NB4 (cell line): ENCODE results near the gene ZNF202.

Source experiments
- MAX ChIP-seq: IDR thresholded peaks from 2 replicates; pipeline ENCODE4 v1.6.1; 2011; ENCODE audit warnings: low read depth, low read length
- MYC ChIP-seq: IDR thresholded peaks from 2 replicates; pipeline ENCODE4 v1.6.1; 2011; ENCODE audit warnings: low read depth, low read length
- POLR2A ChIP-seq: IDR thresholded peaks from 2 replicates; pipeline ENCODE4 v1.6.1; 2011; ENCODE audit warnings: mild to moderate bottlenecking; ENCODE audit not compliant: insufficient read length; ENCODE audit errors: extremely low read depth
- TF ChIP-seq, protein P1 (sequence below): IDR thresholded peaks from one replicate; pipeline ENCODE4 v1.5.1; 2012; ENCODE audit warnings: low read depth, low read length

GRCh38 chr11:123783536-123783935, 42.1 kb upstream of the ZNF202 start:
- TF ChIP-seq, protein P1, sequence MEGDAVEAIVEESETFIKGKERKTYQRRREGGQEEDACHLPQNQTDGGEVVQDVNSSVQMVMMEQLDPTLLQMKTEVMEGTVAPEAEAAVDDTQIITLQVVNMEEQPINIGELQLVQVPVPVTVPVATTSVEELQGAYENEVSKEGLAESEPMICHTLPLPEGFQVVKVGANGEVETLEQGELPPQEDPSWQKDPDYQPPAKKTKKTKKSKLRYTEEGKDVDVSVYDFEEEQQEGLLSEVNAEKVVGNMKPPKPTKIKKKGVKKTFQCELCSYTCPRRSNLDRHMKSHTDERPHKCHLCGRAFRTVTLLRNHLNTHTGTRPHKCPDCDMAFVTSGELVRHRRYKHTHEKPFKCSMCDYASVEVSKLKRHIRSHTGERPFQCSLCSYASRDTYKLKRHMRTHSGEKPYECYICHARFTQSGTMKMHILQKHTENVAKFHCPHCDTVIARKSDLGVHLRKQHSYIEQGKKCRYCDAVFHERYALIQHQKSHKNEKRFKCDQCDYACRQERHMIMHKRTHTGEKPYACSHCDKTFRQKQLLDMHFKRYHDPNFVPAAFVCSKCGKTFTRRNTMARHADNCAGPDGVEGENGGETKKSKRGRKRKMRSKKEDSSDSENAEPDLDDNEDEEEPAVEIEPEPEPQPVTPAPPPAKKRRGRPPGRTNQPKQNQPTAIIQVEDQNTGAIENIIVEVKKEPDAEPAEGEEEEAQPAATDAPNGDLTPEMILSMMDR: no peak
- TF ChIP-seq POLR2A: no peak
- no peak for TF ChIP-seq MAX
- no peak for TF ChIP-seq MYC
